Activated CD4-positive, alpha-beta T cell treated with anti-CD3 and anti-CD28 coated beads, Interleukin-2, Interleukin-6, amounts not matched to agents 100 ng/mL and 50 ng/mL, durations not matched to agents 16 hours and 8 hours (primary cell): ENCODE data around the gene NDUFB8.

Experiments
- DNase-seq: peaks from one replicate; pipeline ENCODE4 v3.0.0-alpha.2; 2020

NDUFB8 gene

DNA sequence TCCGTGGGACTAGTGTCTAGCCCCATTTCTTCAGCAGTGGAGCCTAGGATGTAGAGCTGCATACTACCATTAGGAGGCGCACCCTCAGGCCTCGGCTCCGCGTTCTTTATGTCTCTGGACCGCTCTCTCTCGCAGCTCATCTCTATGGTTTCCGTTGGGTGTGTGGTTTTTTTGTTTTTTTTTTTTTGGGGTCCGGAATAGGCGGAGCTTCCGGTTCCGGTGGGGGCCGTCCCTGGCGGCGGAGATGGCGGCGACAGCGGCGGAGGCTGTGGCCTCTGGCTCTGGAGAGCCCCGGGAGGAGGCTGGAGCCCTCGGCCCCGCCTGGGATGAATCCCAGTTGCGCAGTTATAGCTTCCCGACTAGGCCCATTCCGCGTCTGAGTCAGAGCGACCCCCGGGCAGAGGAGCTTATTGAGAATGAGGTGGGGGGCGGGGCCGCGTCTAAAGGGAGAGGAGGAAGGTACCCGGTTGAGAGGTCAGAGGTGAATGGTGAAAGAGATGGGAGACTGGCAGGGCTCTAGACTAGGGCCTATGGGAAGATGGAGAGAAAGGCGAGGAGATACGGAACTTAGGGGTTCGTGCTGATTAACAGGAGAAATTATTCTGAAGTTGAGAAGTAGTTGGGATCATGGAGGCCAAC is 6.2 kb upstream of the NDUFB8 start, which contains the start of gene HIF1AN:
Gene HIF1AN (plus strand): TSS at position 229 of the 639 bp plus-strand sequence. CDS start 16 bp downstream, at position 245.
- peak; percentile 94 for DNase-seq

DNA sequence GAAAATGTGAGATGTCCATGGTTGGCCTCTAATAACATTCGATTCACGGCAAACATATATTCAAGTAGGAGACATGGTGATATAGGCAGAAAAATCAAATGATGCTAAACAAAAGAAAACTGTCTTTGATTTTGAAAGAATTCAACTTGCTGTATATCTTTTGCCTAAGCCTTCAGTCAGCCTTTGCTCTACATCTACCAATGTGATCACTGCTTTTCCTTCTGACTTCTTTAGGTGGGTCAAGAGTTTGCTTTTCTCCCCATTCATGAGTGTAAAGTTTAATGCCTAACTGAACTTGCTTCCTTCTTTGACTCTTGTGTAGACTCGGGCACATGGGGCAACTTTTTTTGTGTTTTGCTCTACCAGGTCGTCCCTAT is 5.7 kb upstream of the NDUFB8 start:
- DNase-seq = no peak

DNA sequence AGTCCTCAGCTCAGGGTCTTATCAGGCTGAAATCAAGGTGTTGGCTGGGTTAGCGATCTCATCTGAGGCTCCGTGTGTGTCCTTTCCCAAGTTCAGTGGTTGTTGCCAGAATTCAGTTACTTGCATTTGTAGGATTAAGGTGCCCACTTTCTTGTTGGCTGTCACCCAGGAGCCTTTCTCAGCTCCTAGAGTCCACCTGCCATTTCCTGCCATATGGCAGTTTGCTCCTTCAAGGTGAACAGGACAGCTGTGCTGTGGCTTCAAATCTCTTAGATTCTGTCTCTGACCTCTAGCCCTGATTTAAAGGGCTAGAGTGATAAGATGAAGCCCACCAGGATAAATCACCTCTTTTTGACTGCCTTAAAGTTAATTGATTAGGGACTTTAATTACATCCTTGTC is 5.1 kb upstream of the NDUFB8 start:
- no peak for DNase-seq

DNA sequence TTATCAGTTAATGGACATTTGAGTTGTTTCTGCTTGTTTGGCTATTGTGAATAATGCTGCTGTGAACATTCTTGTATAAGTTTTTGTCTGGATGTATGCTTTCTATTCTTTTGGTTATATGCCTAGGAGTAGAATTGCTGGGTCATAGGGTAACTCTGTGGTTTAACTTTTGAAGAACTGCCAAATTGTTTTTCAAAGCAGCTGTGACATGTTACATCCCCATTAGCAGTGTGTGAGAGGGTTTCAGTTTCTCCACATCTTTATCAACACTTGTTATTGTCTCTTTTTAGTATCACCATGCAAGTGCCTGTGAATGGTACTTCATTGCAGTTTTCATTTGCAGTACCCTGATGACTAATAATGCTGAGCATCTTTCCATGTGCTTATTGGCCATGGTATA is 2.1 kb upstream of the NDUFB8 start:
- DNase-seq = no peak

DNA sequence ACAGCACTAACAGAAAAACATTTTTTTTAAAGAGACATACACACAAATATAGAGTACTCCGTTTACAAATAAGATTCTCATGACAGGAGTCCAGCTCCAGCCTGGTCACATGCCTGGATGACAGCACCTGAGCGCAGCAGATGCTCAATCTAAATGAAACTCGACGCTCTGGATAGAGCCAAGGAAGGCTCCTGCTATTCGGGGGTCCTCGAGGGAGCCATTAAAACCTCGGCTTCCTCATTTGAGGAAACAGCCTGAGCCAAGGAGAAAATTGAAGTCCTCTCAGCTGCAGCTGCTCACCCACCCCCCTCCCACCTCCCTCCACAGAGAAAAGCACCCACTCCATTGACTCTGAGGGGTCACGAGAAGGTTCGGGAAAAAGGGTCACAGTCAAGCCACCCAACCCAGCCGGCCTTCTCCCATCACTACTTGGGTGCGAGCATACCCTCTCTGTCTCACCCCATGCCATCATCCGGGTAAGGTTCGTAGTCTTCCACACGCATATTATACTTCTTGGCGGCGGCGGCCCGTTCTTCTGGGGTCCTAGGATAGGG is 673 bp downstream of the NDUFB8 start:
- DNase-seq = no peak

DNA sequence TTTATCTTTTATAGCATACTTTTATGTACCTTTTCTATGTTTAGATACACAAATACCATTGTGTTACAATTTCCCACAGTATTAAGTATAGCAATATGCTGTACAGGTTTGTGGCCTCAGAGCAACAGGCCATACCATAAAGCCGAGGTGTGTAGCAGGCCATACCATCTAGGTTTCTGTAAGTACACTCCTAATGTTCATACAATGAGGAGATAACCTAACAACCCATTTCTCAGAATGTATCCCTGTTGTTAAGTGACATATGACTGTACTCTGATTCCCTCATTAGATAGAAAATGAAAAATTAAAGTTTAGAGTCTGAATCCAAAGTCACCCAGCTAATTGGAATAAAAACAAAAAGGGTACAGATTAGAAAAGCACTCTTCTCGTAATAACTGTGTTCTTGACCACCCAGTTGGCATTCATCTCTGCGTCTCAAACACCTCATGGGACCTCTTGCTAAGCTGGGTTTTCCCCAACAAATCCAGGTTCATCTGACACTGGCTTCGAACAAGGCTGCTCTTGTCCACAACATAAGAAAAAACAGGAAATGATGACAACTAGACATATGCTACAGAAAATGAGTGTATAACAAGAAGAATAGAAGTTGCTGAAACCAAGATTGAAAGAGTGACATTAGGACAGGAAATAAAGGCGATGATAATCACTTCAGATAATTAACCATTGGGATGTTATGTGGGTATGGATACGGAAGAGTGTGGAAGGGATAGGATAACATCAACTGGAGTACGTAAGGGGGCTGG is 1.4 kb downstream of the NDUFB8 start:
- peak; percentile 48 for DNase-seq

DNA sequence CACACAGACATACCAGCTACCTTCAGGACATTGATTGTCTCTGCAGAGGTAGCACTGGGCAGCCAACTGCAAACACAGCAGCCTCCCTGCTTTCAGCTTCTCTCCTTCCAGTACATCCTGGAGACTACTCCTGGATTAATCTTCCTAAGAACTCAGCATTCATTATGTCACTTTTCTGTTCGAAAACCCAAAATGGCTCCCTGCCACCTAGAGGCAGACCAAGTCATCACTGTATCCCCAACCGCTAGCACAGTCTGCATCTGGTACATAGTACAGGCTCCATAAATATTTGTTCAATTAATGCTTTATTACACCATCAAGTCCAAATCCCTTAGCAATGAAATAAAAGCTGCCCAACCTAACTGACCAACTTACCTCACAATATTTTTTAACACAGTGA is 5.0 kb downstream of the NDUFB8 start:
- DNase-seq = no peak

DNA sequence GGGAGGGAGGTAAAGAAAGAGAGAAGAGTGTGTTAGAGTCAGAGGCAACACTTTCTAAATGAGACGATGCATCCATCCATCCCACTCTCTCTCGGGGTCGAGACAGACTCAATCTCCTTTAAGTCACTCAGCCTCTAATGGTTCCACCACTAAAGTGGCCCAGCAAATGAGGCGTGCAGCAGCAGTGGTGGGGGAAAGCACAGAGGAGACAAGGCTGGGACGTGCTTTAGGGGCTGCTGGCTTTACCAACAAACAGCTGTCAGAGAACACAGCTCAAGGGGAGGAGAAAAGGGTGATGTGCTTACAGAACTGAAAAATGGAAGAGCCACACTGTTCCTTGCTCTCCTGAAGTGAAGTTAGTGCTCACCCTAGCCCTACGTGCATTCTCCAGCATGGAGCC is 5.5 kb downstream of the NDUFB8 start:
- DNase-seq = no peak

DNA sequence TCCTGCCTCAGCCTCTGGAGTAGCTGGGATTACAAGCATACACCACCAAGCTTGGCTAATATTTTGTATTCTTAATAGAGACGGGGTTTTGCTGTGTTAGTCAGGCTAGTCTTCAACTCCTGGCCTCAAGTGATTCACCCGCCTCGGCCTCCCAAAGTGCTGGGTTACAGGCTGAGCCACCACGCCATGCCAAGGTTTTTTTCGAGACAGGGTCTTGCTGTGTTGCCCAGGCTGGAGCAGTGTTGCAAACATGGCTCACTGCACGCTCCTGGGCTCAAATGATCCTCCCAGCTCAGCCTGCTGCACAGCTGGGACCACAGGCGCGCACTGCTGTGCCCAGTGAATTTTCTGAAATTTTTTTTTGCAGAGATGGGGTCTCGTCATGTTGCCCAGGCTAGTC is 6.7 kb downstream of the NDUFB8 start:
- DNase-seq = no peak

DNA sequence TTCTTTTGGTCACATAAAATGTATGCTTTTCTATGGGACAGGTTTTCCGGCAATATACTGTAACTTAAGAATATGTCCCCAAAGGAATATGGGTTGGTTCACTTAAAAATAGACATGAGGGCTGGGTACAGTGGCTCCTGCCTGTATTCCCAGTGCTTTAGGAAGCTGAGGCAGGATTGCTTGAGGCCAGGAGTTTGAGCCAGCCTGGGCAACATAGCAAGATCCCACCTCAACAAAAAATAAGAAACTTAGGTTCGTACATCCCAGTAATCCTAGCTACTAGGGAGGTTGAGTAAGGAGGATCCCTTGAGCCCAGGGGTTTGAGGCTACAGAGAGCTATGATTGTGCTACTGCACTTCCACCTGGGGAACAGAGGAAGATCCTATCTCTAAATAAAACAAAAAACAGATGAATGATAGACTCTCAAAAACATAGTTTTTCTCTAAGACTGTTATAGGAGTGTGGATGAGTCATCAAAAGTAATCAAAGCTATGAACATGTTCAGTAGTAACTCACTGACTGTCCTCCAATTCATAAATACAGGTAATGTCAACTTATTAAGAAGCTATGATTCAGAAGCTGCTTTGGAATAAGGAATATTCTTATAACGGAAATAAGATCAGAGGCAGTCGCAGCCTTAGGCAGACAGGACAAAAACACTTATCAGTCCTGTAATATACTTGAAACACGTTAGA is 7.4 kb downstream of the NDUFB8 start:
- no peak for DNase-seq

DNA sequence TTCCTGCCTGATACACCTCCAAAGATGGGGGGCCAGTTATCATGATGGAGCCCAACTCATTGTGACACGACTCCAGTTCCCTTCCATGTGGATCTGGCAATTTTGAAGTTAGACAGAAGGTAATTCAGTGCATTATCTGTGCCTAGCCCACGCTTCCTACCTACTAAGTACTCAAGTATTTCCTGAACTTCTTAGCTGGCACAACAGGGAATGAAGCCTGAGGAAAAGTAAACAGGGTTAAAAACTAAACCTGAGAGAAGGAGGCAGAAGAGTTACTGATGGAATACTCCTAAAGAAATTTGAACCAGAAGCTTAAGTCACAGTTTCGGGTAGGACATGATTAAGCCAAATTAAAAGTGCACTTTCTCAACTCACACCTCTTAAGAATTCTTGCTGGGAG is 8.9 kb downstream of the NDUFB8 start:
- DNase-seq = no peak

DNA sequence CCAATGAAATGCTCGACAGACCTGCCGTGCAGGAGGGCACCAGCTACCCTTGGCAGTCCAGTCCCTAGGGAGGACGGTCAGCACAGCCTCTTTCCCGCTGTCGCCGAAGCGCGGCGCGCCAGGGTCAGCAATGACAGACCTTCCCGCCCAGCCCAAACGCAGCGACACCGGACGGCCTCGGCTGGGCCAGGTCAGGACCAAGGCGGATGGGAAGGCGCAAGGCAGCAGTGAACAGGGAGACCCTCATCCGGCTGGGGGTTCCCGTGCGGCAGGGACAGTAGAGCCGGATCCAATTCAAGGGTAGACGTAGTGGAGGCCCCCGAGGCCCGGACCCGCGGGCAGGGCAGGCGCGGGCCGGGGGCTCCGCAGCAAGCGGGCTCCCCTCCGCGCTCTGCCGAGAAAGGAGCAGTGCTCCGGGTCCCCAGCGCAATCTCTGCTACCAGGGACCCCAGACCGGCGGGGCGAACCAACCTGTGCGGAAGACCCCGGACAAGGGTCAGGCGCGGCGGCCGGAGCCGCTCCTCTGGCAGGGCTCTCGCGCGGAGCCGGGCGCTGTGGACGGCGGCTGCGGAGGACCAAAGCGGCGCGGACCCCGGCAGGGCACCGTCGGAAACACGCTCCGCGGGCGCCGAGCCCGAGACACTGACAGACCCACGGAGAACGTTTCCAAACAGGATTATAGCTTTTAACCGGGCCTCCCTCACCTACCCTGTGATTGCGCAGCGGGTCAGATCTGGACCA is 10.2 kb downstream of the NDUFB8 start, which contains the start of gene SEC31B:
Gene SEC31B (minus strand): TSS at position 551 of the 741 bp plus-strand sequence. CDS start 2,909 bp downstream, outside the sequence.
- no peak for DNase-seq

DNA sequence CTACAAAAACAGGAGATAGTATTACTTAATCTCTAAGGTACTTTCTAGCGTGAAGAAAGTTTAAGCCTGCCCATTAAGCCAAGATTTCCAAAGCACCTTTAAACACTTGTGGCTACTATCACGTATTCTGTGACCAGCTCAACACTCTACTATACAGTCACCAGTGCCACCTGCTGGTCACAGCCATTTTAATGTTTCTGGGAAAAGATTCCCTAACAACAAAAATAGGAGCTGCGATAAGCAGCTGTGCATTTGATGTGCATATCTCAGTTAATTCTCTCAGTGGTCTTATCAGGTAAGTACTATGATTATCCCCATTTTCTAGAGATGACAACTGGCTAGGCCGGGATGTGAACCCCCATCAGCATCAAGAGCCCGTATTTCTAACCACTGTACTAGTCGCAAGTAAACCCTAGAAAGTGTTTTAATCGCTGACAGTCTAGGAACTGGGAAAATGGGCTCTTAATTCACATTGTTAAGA is 10.9 kb downstream of the NDUFB8 start:
- peak; percentile 70 for DNase-seq

DNA sequence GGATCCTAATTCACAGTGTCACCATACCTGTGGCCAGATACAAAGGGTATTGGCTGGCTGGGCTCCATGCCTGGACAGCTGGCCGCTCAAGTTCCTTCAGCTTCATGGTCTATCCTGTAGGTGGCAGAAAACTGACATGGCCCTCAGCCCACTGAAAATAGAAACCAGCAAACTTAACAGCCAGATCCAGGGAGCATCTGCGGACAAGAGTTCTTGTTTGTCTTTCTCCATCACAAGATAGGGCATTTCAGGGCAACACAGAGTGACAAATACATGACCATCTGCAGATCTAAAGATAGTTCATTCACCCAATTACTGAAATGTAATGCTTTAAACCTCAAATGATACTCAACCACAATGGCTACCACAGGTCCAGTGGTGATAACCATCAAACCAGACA is 12.8 kb downstream of the NDUFB8 start:
- DNase-seq = no peak

DNA sequence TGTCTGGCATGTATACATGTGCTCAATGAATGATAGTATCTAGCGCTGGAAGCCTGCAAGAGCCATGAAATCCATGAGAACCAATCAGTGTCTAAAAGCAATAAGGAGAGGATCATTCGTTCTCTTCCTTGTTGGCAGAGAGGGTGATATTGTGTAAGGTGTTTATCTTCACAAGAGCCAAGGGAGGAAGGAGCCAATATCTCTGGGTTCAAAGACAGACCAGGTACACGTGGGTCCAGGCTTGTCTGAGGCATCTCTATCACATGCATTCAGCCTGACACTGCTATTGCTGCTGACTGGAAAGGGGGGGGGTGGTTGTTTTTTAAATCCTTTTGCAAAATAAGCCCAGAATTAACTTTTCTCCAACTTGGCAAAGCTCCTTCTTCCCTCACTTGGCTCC is 14.1 kb downstream of the NDUFB8 start:
- DNase-seq = no peak

DNA sequence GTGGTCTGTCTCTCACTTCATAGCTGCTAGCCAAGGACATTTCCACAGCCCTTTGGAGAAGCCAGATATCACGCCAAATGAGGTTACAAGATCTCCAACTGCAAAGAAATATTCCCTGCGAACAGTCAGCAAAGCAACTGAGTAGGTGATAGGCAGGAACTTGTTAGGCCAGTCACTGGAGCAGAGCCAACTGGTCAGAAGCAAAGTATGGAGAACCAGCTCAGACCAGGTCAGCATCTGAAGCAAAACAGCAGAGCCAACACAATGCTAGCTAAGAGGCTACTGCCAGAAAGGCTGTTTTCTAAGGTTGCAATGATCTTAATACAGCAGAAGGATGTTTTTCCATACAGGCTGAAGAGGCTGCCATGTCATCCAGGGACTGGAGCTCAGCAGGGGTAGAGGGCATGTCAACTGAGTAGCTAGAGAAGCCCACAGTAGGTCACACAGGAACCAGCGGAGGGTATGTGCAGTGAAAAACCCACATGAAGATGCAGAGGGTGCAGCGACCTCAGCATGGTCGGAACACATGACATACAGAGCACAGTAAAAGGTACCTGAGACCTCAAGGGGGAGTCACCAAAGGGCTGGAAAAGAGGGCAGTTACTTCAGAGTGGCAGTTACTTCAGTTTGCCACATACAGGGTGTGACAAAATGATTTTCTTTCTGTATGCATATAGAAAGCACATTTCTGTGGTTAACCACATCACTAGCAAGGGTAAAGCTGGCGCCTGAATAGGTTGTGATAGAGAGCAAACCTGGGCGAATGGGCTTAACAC is 18.9 kb downstream of the NDUFB8 start:
- DNase-seq = peak; percentile 92

DNA sequence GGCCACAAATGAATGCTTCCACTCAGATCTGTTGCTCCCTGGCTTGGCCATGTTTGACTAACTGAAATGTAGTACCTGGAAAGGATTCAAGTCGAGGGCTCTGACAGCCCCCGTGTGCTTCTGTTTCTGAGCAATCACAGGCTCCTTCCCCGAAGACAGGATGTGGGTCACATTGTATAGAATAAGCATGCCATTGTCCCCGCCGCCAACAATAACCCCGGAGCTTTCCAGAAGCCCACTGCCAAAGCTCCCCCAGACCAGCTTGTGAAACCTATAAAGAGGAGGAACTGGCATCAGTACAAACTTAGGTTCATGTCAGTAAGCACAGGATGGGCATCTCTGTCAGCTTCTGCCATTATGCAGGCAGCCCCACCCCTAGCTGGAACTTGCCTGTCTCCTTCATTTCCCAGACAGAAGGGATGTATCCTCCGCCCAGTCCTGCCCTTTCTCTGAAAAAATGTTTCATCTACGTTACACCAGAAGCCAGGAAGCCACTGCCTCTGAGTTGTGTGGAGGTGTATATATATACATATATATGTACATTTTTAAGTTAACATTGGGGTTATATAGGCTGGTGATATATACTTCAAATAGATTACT is 20.3 kb downstream of the NDUFB8 start:
- DNase-seq = peak; percentile 86

DNA sequence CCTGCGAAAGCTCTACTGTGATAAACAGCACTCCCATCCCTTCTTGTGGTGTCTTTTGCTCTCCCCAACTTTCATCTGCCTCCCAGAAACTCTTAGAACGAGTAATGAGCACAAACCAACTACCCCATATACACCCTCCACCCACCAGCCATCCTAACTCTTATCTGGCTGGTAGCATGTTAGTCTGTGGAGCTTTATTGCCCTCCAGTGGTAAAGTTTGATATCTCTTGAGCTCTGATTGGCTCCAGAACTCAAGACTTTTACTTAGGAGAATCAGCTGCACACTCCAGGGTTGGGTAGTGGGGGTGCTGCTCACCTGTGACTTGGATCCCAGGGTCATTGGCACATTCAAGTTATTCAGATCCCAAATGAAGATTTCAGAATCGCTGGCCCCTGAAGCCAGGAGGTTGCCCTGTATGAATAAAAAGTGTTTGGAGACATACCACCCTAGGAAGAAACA is 20.9 kb downstream of the NDUFB8 start:
- peak; percentile 86 for DNase-seq

DNA sequence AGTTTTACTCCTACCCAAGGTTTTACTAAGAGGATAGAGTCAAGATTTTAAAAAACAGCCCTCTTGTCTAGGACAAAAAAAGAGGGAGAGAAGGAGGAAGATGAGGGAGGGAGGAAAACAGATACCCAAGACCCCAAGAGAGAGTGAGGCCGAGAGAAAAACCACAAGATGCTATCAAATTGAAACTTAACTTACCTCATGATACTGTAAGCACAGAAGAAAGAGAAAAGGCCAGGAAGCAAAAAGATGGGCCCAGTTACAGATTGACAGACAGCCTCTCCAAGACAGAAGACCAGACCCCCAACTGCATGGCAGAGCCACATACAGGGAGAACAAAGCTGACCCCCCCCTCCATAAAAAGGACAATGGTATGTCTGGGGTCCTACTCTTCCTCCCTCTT is 21.4 kb downstream of the NDUFB8 start:
- peak; percentile 46 for DNase-seq

DNA sequence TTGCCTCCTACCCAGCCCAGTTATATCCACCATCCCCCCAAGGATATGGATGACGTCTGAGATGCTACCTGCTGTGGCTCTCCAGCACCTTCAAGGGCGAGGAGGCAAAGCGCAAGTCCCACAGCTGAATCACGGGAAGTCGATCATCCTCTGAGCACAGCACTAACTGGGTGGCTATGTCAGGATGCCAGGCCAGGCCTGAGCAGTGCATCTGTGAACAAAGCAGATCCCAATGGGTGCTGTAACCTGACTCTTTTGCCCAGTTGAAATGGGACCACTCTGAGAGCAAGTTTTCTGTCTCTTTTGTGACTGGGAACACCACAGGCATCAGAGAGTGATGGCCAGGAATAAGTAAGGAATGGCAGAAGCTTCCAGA is 22.3 kb downstream of the NDUFB8 start:
- no peak for DNase-seq

DNA sequence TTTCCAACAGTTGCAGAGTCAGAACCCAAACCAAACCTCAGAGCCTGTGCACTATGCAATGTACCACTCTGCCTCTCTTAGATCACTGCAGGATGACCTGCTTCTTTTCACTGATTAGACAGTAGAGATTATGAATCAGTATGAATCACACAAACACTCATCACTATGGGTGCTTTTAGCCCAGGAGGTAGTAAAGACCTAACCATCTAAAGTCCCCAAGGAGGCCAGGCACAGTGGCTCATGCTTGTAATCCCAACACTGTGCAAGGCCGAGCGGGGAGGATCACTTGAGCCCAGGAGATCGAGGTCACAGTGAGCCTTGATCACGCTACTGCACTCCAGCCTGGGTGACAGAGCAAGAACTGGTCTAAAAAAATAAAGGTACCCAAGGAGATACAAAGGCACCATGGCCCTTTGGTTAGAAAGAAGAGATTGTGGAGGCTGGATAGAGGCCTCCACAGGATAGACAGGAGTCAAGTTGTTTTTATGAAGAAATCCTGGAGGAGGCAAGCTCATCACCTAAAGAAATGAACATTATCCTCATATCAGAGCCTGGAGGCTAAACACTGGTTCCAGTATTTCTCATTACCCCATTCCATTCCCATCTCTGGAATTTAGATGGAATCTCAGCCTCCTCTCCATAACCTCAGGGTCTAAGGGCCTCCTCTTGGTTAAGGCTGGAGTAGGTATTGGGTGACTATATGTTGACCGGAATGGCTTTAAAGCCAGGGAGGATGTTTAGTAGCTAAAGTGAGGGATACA is 22.9 kb downstream of the NDUFB8 start:
- peak; percentile 70 for DNase-seq
